Dedifferentiated amniotic fluid mesenchymal stem cell (primary cell): ENCODE data around the gene PER2.
"Not testable (repeated sequence)": the region's sequence is repeated elsewhere in the genome, so short reads cannot be mapped to it uniquely, and the experiment has no call there.

ENCODE experiments used
- DNase-seq: peaks from one replicate; pipeline ENCODE4 v3.0.0-alpha.2; 2016; ENCODE audit errors: extremely low spot score

Gene PER2, protein sequence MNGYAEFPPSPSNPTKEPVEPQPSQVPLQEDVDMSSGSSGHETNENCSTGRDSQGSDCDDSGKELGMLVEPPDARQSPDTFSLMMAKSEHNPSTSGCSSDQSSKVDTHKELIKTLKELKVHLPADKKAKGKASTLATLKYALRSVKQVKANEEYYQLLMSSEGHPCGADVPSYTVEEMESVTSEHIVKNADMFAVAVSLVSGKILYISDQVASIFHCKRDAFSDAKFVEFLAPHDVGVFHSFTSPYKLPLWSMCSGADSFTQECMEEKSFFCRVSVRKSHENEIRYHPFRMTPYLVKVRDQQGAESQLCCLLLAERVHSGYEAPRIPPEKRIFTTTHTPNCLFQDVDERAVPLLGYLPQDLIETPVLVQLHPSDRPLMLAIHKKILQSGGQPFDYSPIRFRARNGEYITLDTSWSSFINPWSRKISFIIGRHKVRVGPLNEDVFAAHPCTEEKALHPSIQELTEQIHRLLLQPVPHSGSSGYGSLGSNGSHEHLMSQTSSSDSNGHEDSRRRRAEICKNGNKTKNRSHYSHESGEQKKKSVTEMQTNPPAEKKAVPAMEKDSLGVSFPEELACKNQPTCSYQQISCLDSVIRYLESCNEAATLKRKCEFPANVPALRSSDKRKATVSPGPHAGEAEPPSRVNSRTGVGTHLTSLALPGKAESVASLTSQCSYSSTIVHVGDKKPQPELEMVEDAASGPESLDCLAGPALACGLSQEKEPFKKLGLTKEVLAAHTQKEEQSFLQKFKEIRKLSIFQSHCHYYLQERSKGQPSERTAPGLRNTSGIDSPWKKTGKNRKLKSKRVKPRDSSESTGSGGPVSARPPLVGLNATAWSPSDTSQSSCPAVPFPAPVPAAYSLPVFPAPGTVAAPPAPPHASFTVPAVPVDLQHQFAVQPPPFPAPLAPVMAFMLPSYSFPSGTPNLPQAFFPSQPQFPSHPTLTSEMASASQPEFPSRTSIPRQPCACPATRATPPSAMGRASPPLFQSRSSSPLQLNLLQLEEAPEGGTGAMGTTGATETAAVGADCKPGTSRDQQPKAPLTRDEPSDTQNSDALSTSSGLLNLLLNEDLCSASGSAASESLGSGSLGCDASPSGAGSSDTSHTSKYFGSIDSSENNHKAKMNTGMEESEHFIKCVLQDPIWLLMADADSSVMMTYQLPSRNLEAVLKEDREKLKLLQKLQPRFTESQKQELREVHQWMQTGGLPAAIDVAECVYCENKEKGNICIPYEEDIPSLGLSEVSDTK (N-terminal part only)

DNA sequence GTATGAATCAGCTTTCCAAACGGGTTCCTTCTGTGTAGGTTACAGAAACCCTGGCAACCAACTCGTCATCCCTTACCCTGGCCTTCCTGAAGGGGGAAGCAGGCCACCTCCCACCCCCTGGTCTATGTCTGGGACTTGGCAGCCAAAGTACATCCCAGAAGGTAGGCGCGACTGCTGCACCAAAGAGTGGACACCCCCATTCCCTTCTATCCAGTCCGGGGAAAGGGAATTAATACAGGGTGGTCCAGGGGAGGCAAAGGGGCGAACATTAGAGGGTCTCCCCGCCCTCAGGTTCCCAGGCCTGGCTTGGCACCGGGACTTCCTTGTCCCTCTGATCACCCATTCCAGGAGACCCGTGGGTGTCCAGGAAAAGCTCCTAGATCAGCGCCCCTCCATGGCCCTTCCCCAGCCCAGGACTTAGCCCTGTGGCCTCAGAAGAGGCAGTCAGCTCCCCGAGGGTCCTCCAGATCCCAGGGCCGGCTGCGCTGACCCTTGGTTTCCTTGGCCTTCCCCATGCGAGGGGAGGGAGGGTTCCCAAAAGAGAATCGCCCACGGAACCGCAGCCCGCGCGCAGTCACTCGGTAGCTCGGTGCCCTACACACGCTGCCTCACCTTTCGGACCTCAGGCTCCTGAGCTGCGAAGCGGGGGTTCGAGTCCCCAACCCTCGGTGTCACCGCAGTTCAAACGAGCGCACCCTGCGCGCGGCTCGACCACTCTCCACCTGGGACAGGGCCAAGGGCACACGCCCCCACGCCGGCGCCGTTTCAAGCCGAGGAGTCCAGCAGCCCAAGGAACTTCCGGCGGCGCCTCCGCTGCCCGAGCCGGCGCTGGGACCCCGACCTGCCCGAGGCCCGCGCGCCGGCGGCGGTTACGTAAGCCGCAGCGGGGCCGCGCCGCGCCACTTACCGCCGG is at the start of gene PER2:
Gene PER2, minus strand, starts transcription at position 874 of the 913 bp plus-strand sequence. CDS start 10,674 bp downstream, outside the sequence.
- DNase-seq = peak; percentile 80

DNA sequence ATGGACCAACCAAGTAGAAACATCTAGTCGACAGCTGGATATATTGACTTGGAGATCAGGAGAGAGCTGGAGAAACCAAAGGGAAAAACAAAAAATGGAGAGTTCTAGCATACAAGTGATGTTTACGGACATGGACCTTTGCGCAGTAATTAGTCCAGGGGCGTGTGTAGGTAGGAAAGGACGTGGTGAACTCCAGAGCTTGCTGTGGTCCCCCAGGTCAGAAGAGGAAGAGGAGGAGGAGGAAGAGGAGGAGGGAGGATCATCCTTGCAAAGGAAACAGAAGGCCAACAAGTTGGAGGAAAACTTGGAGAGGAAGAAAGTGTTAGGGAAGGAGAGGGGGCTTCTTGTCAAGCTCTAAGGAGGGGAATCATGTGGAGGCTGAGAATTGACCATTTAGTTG is 49.4 kb upstream of the PER2 start:
- DNase-seq = no peak

DNA sequence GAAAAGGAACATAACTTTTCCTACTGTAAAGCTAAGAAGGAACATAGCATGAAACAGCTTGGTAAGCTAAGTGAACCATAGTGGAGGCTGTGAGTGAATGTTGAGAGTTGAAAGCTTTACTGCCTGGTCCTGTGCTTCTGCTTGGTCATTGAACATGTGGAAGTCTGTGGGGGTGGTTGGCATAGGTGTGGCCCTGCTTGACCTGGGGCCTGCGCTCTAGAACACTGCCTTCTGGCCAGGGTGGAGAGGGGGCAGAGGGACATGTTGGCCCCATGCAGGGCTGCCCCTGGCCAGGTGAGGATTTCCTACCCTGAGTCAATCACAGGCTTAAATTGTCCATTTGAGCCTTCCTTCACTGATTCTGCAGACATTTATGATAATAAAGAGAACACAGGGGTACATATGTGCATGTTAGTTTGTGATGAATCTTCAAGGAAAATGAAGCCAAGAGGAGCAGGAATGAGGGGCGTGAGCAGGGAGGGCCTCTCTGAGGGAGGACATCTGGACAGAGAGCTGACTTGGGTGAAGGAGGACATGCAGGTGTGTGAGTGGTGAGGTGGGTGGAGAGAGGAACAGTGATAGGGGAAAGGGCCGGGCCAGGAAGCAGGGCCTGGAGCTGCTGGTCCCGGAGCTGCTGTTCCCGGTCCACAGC is 48.5 kb upstream of the PER2 start:
- DNase-seq = no peak

DNA sequence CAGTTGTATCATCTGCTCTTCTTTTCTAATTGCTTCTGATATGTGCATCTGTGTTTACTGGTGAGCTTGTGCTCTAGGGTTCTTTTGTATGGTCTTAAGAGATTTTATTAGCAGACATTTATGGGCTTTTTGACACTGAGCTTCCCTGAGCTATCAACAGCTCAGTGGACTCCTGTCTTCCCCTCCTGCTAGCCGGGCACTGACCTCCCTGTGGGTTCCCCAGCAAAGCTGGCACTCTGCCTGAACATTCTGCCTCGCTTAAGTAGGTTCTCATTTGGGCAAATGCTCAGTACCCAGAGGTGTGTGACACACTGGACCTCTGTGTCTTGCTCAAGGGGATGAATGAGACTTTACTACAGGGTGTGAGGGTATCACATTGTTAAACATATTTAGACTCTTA is 47.7 kb upstream of the PER2 start:
- no peak for DNase-seq

DNA sequence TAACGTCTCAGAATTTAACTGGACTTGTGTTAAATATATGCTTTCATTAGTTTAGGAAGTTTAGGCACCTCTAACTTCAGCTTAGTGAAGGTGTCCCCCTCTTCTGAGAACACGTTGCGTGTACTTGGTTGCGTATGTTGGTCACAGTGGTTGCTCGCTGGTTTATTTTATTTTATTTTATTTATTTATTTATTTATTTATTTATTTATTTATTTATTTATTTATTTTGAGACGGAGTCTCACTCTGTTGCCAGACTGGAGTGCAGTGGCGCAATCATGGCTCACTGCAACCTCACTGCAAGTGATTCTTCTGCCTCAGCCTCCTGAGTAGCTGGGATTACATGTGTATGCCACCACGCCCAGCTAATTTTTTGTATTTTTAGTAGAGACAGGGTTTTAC is 47.2 kb upstream of the PER2 start:
- DNase-seq = not testable (repeated sequence)

DNA sequence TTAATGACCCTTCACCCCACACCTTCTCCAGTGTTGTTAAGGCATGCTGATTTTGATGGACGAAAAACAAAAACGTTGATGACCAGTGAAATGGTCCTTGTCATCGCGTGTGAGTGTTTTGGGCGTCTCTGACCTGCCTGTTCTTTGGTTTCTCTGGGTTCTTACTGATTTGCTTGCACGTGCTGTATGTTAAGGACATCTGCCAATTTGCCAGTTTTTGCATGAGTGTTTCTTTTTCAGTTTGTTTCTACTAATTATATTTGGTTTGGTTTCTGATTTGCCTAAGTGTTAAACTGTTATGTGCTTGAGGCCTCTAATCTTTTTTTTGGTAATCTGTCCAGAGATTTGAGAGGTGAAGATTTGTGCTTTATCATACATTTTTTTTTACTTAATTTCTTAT is 46.5 kb upstream of the PER2 start:
- DNase-seq = no peak

DNA sequence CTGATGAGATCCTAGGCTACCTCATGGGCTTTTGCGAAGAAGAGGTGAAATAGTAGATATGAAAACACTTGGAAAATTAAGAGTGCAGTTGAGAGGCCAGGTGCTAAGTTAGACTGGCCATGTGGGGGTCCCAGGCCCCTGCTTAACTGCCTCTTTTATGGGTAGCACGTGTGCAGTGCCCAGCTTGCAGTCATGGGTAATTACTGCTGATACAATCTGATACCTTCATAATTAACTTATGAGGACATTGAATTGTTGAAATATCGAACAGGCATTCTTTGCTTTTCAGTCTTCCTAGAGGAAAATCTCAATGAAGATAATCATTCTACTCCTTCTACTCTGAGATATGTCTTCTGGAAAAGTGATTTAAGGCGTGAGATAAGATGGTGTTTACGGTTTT is 43.5 kb upstream of the PER2 start:
- DNase-seq = no peak

DNA sequence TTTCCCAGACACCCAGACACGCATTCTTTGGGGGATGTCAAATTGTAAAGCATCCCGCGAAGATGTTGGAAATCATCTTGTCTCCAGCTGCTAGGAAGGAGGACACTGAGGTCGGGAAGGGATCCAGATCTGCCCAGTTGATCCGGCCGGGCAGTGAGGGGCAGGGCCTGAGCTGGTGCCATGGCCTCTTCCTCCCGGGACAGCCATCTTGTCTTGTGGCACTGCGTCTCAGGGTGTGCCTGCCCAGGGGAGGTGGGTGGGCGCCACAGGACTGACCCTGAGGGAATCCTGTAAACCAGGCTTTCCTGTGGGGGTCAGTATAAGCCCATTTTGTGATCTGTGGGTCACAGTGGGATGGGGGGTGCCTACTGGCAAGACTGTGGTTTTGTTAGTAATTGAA is 42.0 kb upstream of the PER2 start:
- no peak for DNase-seq

DNA sequence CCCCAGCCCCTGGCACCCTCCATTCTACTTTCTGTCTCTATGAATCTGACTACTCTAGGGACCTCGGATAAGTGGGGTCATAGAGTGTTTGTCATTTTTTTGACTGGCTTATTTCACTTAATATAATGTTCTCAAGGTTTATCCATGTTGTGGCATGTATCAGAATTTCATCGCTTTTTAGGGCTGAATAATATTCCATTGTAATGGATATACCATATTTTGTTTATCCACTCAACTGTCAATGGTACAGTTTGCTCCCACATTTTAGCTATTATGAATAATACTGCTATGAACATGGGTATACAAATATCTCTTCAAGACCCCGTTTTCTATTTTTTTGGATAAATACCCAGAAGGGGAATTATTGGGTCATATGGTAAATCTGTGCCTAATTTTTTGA is 39.3 kb upstream of the PER2 start:
- DNase-seq = no peak

DNA sequence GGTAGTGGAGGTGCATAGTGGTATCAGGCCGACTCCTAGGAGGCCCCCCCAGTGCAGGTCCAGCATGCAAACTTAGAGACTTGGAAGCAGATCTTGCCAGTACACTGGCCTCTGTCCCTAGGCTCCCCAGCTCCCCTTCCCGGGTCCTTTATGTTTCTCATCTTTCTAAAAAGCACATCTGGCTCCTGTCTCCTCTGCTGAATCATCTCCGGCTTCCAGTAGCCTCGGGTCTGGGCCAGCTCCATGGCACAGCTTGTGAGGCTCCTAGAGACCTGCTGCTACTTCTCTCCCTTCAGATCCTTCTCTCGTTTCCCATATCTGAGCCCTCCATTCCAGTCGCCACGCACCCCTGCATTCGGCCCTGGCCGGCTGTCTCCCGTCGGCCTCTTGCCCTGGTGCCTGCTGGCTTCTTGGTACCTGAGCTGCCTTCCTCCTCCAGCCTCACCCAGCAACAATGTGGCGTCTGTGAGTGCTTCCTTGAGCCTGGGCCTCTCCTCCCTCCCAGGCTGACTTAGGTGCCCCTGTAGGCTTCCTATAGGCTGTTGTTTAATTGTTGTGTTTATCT is 38.5 kb upstream of the PER2 start:
- no peak for DNase-seq

DNA sequence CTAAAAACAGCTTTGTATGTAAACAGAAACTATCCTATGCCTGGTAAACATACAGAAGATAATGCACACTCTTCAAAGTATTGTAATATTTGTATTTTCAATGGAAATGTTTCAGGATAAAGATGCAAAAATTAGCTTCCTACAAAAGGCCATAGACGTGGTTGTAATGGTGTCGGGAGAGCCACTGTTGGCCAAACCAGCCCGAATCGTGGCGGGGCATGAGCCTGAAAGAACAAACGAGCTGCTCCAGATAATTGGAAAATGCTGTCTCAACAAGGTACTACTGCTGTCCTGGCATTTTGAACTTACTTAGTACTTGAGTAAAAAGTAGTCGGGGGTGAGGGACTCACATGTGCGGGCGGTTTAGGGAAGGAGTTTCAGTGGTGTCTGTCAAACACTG is 37.3 kb upstream of the PER2 start:
- no peak for DNase-seq

DNA sequence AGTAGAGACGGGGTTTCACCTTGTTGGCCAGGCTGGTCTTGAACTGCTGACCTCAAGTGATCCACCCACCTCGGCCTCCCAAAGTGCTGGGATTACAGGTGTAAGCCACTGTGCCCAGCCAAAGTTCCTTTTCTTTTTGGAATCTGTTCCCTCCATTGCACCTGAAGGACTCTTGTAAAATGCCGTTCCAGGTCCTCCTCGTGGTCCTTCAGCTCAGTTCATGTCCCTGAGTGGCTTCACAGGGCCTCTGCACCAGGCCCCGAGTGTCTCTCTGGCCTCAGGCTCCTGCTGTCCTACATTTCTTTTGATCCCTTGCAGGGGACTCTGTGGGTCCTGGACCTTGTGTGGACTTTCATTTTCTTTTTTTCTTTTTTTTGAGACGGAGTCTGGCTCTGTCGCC is 35.8 kb upstream of the PER2 start:
- DNase-seq = not testable (repeated sequence)

DNA sequence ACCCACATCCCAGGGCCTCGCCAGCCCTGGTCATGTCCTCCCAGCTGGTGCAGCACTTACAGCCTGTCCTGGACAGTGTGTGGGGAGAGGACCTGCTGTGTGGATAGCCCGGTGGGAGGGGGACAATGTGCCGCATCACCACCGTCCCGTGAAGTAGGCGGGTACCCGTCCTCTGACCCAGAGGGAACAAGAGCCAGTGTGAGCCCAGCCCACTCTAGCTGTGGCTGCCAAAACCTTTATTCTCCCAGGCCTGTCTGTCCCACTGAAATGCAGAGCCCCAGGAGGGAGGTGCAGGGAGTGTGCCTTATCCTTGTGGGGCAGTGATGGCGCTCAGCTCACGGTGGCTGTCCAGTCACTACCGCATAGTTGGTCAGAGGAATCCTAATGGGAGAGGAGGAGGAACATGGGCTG is 33.6 kb upstream of the PER2 start:
- no peak for DNase-seq

DNA sequence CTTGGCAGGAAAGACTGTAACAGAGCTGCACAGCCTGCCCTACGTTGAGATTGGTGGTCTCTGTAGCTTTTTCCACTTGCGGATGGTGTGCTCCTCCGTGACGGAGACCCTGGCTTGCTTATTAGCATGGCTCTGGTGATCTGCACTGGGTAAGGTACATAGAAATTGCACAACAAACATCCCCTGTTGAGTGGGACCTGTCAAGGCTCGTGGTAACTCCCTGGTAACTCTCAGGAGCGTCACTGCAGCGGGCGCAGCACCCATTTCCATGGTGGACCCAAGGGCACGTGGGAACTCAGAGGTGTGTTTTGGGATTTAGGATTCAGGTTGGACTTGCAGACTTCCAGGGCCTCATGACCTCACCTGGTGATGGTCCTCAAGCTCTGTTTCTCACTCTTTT is 33.1 kb upstream of the PER2 start:
- no peak for DNase-seq

DNA sequence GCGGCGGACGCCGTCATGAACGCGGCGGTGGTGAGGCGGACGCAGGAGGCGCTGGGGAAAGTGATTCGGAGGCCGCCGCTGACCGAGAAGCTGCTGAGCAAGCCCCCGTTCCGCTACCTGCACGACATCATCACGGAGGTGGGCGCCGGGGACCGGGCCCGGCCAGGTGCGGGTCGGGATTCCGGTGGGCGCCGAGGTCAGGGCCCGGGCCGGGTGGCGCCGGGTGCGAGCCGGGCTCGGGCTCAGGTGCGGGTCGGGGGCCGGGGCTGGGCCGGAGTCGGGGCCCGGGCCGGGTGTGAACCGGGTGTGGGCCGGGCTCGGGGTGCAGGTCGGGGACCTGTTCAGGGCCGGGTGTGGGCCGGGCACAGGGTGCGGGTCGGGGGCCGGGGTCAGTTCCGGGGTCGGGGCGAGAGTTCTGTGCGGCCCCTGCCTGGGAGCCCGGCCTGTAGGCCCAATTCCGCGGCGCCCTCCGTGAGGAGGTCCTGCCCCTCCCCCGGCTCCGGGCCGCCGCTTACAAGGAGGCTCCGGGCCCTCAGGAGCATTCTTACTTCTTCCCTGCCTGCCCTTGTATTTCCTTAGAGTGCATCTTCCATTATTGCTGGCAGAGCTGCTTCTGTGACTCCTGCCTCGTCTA is 32.4 kb upstream of the PER2 start:
- no peak for DNase-seq

DNA sequence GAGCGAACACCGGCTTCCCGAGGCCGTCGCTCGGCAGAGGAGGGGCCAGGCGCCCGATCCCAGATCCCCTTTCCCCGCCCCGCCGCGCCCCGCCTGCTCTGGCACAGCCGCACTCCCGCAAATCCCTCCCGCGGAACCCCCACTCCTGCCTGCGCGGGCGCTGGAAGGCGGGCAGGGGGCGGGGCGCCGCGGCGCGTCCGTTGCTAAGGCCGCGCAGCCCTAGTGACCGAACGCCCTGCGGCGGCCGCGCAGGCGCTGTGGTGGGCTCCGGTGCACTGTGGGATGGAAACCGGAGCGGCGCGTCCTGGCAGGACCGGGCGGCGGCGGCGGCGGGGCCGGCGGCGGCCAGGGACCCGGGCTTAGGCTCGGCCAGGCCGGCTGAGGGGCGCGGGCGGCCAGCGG is 31.8 kb upstream of the PER2 start, which contains the start of gene TRAF3IP1:
Gene TRAF3IP1, plus strand, starts transcription at position 273 of the 402 bp plus-strand sequence. CDS start 145 bp downstream, outside the sequence.
- peak; percentile 80 for DNase-seq

DNA sequence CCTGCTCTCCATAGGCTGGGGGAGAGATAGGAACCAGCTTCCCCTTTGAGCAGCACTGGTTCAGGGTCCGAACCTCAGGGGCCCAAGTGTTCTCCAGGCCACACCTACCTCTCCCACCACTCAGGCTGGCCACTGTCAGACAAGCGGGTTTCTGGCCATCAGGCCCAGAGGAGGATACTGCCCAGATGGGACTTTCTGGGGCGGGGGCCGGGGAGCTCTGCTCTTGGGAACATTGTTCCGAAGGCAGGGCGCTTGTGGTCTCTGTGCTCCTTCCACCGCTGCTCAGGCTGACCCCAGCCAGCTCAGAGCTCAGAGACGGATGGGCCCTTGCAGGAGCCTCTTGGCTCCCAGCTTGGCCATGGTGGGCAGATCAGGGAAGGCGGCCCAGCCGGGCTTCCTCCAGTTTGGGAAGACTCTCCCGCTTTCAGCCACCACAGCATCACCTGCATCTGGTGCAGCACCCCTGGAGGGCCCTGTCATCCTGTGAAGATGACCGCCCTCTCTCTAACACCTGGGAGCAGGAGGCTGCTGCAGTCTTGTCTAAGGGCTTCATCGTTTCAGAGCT is 26.7 kb upstream of the PER2 start:
- DNase-seq = no peak

DNA sequence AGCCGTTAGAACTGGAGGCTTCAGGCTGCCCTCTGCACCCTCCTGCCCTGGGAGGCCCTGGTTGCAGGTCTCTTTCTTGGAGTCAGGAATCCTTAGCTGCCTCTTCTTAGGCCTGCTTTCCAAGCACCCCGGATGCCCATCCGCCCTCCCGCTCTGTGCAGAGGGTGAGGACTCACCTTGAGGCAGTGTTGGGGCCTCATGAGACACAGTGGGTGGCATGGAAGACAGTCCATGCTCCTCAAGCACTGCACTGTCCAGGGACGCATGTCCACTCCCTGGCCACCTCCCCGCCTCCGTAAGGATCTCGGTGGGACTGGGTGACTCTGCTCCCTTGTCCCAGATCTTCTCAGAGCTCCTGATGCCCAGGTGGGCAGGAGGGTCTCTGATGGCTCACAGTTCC is 26.2 kb upstream of the PER2 start:
- no peak for DNase-seq

DNA sequence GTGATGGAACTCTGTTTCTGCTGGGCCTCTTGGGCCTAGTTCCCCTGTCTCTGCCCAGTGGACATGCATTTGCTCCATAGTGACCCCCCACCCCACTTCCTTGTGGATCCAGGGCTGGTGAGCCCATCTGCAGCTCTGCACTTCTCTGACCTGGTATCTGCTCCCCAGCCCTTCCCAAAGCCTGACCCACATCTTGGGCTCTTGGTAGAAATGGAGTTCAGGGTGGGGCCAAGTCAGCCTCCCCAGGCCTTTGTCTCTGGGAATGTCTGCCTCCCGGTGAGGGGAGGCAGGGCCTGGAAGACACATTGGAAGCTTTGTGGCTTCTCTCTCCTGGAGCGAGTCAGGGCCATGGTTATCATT is 25.6 kb upstream of the PER2 start:
- no peak for DNase-seq
